GM18907 (cell line): ENCODE results near the gene AGBL4.
"Not testable (repeated sequence)": the region's sequence is repeated elsewhere in the genome, so short reads cannot be mapped to it uniquely, and the experiment has no call there.

Experiments used
- ATAC-seq: cut with Tn5 transposase; IDR thresholded peaks from one replicate; pipeline ENCODE4 v1.9.1; 2021; ENCODE audit warnings: mild to moderate bottlenecking, moderate library complexity; ENCODE audit not compliant: unreplicated experiment

The AGBL4 gene

GRCh38 chr1:49319426-49319963 is 704.3 kb downstream of the AGBL4 start:
- ATAC-seq = no peak

- ATAC-seq = no peak
These were observed 705.5 kb downstream of the AGBL4 start for GRCh38 chr1:49318218-49318617.

- ATAC-seq = no peak
These were observed 716.3 kb downstream of the AGBL4 start for GRCh38 chr1:49307457-49307856.

- no peak for ATAC-seq
These were observed 717.2 kb downstream of the AGBL4 start for GRCh38 chr1:49306507-49307070.

- ATAC-seq = not testable (repeated sequence)
These were observed 721.4 kb downstream of the AGBL4 start for GRCh38 chr1:49302400-49302799.

GRCh38 chr1:49298304-49298703 is 725.5 kb downstream of the AGBL4 start:
- no peak for ATAC-seq

- ATAC-seq = no peak
These were observed 726.0 kb downstream of the AGBL4 start for GRCh38 chr1:49297783-49298182.

- ATAC-seq = no peak
These were observed 729.2 kb downstream of the AGBL4 start for GRCh38 chr1:49294539-49294938.

GRCh38 chr1:49293016-49293415 is 730.7 kb downstream of the AGBL4 start:
- no peak for ATAC-seq

GRCh38 chr1:49257211-49258049 is 766.3 kb downstream of the AGBL4 start:
- ATAC-seq = not testable (repeated sequence)

- ATAC-seq = no peak
These were observed 770.8 kb downstream of the AGBL4 start for GRCh38 chr1:49252917-49253316.

GRCh38 chr1:49251019-49251784 is 772.6 kb downstream of the AGBL4 start:
- no peak for ATAC-seq

- no peak for ATAC-seq
These were observed 783.0 kb downstream of the AGBL4 start for GRCh38 chr1:49240709-49241221.

- no peak for ATAC-seq
These were observed 788.8 kb downstream of the AGBL4 start for GRCh38 chr1:49234988-49235387.

GRCh38 chr1:49229555-49229954 is 794.2 kb downstream of the AGBL4 start:
- ATAC-seq = no peak

- ATAC-seq = no peak
These were observed 797.0 kb downstream of the AGBL4 start for GRCh38 chr1:49226758-49227157.

- no peak for ATAC-seq
These were observed 798.3 kb downstream of the AGBL4 start for GRCh38 chr1:49225464-49225863.

GRCh38 chr1:49213301-49213700 is 810.5 kb downstream of the AGBL4 start:
- no peak for ATAC-seq

GRCh38 chr1:49208712-49209111 is 815.0 kb downstream of the AGBL4 start:
- ATAC-seq = no peak

GRCh38 chr1:49204720-49205119 is 819.0 kb downstream of the AGBL4 start:
- ATAC-seq = no peak

GRCh38 chr1:49200738-49201137 is 823.0 kb downstream of the AGBL4 start:
- no peak for ATAC-seq
